GM19025 (cell line): ENCODE measurements around the gene PPP1R9B.
A peak's percentile ranks its signal among the peaks of the same experiment; 100 is the strongest.

Source experiments
- ATAC-seq: cut with Tn5 transposase; IDR thresholded peaks from one replicate; pipeline ENCODE4 v1.9.1; 2021; ENCODE audit warnings: mild to moderate bottlenecking, low read depth, moderate library complexity; ENCODE audit not compliant: unreplicated experiment

PPP1R9B gene

DNA sequence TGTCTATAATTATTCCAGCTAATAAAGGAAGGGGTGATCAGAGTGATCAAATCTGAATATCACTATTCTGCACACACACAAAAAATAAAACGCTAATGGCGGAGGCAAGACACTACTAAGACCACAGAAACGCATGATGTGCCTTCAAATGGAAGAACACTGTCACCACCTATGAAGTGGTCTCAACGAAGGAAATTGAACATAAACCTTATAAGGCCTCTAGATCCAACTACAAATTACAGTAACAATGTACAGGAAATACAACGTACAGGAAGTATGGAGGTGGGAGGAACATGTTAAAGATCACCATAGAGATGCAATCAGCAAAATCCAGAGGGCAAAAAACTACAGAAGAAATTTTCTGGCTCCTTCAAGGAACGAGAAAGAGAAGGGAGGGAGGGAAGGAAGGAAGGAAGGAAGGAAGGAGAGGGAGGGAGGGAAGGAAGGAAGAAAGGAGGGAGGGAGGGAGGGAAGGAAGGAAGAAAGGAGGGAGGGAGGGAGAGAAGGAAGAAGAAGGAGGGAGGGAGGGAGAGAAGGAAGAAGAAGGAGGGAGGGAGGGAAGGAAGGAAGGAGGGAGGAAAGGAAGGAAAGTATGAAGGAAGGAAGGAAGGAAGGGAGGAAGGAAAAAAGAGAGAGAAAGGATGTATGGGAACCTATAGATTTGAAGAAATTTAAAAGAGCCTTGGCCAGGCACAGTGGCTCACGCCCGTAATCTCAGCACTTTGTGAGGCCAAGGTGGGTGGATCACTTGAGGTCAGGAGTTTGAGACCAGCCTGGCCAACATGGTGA lies 12.2 kb upstream of the PPP1R9B start:
- no peak for ATAC-seq

DNA sequence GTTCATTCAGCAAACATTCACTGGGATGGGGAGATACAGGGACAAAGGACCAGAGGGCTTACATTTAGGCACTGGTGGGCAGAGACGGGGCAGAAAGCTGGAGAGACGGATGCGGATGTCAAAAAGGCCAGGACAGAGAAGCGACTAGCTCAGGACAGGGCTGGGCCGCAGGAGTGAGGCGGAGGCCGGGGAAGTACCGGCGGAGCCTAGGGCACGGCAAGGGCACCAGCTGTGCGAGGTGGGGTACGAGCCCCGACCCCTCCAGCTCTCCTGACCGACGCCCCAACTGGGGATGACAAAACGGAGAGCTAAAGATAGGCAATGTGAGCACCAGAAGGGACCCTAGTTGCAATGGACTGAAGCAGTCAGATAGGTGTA lies 11.4 kb upstream of the PPP1R9B start:
- no peak for ATAC-seq

- ATAC-seq: peak; percentile 84
These were observed 10.8 kb upstream of the PPP1R9B start for GRCh38 chr17:50161023-50161910.

DNA sequence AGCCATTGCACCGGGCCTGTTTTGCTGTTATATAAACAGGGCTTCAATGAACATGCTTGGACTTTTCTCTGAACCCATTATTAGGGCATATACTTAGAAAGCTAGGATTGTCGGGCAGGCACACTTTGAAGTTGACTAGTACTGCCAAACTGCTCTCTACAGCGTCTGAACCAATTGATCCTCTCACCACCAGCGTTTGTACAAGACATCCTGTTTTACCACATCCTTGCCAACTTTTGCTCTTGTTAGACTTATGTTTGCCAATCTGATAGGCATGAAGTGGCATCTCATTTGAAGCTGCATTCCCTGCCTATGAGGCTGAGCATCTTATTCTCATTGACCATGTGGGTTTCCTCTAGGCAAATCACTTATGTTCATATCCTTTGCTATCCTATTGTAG lies 7.4 kb upstream of the PPP1R9B start:
- ATAC-seq: no peak

DNA sequence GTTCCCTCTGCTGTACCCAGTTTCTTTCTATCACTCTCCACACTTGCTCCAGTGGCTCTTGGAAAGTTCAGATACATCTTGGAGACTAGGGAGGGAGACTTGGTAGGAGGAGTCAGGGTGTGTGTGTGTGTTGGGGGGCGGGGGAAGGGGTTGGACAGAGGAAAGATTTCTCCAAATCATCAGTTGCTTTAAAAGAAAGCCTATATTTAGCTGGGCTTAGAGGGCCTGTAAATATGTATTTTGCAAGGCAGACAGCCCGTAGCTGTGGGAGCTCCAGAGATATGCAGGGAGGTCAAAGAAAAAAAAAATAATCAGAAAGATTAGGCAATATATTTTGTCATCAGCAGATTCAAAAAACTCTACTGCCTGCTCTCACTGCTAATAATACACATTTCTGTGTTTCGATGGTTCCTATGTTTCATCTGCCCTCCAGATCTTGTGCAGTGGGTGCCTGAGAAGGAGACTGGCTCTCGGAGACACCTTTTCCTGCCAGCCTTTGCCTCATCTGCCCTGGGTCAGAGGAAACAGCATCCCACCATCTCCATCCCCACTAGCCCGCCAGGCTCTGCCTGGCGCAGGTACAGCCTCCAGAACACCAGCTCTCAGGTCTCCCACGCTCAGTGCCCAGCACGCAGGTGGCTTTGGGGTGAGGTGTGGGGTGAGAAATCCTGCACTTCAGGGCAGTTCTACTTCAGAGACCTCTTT lies 4.8 kb upstream of the PPP1R9B start:
- no peak for ATAC-seq

DNA sequence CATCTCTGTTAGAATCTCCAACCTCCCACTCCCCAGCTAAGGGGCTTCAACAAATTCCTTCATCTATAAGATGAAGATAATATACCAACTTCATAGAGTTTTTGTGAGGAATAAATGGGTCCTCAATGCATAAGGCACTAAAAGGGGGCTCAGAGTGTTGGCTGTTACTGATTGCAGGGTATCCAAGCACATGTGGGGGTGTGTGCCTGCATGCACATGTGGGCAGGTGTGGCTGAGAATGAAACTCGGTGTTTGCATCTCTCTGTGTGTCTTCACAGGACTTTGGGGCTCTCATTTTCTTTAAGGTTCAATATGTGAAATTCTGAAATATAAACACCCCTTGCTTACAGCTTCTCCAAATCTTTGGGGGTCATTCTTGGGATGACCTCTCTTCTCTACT lies 4.1 kb upstream of the PPP1R9B start:
- ATAC-seq: no peak

- ATAC-seq: no peak
These were observed 3.4 kb upstream of the PPP1R9B start for GRCh38 chr17:50153650-50154575.

- ATAC-seq: no peak
These were observed 2.3 kb upstream of the PPP1R9B start for GRCh38 chr17:50152736-50153135.

- no peak for ATAC-seq
These were observed 1.6 kb upstream of the PPP1R9B start for GRCh38 chr17:50151937-50152547.

DNA sequence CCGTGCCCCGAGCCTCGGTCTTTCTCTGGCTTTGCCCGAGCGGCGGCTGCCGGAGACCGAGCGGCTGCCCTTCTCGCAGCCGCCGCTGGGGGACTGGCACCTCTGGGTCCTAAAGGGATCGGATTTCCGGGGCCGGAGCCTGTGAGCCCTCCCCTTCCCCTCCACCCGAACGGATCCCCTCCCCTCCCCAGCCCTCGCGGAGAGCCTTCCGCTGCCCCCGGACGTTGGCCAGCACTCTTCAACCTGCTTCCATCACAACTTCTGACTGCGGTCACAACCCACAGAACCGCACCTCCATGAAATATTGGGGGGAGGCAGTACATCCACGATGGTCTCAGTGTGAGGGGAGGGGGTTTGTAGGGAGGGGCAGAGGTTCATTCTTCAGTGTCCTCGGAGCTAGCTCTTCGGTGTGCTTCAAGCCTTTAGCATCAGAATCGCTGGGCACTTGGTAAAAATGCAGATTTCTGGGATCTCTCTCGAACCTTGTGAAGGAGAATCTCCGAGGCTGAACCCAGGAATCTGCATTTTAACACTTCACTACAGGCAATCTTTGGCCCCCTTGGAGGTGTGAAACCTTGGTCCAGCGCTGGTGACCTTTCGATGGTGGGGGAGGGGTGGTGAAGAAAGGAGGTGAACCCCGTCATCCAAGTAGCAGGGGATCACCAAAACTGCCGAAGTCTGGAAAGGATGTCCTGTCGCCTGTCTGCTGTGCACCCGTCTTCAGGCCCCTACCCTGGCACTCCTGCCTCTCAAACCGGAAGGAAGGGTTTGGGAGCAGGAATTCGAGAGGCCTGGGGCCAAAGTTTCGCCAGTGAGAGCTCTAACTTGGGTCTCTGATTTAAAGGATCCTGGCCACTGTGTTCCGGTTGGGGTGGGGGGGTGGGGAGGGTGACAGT lies 812 bp upstream of the PPP1R9B start:
- peak; percentile 37 for ATAC-seq

- no peak for ATAC-seq
These were observed 792 bp downstream of the PPP1R9B start for GRCh38 chr17:50149417-50150353.

GRCh38 chr17:50149091-50149416 lies 1.4 kb downstream of the PPP1R9B start:
- ATAC-seq: no peak

DNA sequence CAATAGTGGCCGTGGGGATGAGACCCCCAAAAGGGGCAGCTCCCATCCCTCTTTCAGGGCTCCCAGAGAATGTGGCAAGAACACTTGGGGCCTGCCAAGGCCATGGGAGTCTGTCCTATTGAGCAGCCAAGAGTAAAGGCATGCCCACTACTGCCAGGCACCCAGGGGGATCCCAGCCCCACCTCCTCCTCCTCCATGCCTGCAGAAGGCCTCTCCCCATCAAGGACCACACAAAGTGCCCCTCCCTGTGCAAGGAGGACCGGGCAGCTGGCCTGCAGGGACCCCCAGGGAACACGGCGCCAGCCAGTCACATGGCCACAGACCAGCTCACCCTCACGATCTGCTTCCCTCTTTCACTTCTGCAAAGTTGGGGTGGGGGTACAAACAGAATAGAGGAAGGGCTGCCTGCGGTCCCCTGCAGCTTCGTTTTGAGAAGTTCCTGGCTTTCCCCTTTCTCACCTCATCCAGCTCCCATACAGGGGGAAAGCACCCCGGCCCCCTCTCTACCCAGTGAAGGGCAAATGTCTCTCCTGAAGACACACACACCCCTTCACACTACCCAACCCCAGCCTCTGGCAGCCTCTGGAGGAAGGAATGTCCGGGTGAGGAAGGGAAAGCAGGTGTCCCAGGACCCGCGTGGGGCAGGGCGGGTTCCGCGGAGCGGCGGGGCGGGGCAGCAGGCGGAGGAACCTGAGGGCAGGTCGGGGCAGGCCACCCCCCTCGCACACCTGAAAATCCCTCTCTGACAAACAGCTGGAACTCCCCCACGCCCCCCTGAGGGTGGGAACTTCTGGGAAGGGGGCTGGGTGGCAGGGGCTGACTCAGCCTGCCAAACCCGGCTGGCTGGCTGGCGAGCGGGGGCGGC lies 2.0 kb downstream of the PPP1R9B start:
- peak; percentile 36 for ATAC-seq

GRCh38 chr17:50147841-50148225 lies 2.6 kb downstream of the PPP1R9B start:
- ATAC-seq: no peak

DNA sequence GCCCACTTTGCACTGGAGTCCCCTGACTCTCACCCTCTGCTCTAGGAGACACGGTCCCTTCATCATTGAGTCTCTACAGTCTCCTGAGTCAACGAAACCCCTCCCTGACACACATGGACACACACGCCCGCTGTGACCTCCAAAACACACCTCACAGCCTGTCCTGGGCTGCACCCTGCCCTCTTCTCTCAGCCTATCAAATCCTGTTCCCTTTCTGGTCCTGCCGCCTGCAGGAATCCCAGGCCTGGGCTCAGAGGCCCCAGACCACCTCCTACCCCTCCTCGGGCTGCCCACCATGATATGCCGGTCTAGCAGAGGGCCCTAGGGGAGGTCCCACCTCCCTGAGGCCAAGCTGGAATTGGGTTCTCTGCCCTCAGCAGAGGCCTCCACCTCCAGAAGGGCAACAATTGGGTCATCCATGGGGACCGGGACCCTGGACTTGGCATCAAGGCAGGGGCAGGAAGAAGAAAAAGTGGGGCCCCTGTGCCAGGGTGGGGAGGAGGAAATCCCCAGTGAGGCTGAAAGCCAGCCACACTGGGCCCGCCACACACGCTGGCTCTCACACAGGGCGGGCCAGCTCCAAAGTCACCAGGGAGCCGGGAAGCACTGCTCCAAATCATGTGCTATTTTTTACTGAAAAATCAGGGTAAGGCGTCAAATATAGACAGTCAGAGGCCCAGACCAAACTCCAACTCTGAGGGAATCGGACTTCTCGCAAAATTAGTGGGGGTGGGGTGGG lies 3.4 kb downstream of the PPP1R9B start:
- no peak for ATAC-seq

DNA sequence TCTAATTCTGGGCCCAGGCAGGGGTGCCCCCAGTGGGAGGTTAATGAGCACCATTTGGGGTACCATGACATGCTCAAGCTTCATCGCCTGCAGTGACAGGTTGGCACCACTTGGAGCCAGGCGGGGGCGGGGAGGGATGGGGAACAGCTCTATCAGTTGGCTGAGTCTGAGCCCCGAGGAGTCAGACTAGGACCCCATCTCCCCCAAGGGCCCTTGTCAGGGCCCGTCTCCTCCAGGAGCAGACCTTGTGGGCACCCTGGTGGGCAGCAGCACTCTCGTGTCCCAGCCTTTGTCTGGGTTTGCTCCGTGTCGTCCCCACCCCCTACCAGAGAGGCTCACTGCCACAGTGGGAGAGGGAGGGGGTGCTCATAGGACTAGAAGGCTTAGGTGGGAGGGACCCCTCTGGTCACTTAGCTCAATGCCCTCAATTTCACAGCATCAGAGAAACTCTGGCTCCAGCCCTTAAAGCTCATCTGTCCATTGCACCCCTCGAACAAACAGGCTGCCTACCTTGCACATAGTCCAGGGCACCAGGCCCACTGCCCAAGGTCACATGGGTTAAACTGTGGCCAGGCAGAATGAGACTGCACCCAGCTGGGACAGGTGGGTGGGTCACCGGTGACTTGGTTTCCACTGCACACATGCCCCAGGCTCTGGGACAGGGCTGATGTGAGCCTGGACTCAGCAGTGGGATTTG lies 4.1 kb downstream of the PPP1R9B start:
- ATAC-seq: no peak
